Body of pancreas (tissue), 4 donors: ENCODE results near the gene ARL4D. TPM values are rescaled to one million over a fixed set of nuclear protein-coding genes. Genes with fewer than 3 reads are reported as not detected.
"Not testable (repeated sequence)": the region's sequence is repeated elsewhere in the genome, so short reads cannot be mapped to it uniquely, and the experiment has no call there.

ENCODE experiments used
- ATAC-seq: fragments of 150-250 bp; one replicate; pipeline ENCODE4 v1.9.1; 2016
- DNase-seq, 4 donors: peaks; one replicate each; pipeline ENCODE4 v3.0.0-alpha.2; 2019
- H3K27ac ChIP-seq, 4 donors: fragments of 200-600 bp; sonication (generic); 1 replicate in 3 of 4; 2 replicates in 1 of 4; pipeline versions ENCODE4 v1.5.1 to v1.6.1; 2016 to 2019; ENCODE audit warnings: mild to moderate bottlenecking in 1 of 4, mixed read lengths in 1 of 4, moderate library complexity in 1 of 4
- H3K27me3 ChIP-seq, 2 donors: fragments of 200-600 bp; sonication (generic); one replicate each; pipeline ENCODE4 v1.6.0; 2016; ENCODE audit warnings: mild to moderate bottlenecking in 1 of 2
- H3K36me3 ChIP-seq, 2 donors: fragments of 200-600 bp; sonication (generic); replicated peaks in 1 of 2; 2 replicates each; pipeline ENCODE4 v1.5.1; 2016; ENCODE audit warnings: low read depth in 2 of 2; ENCODE audit not compliant: insufficient read depth in 1 of 2
- H3K4me1 ChIP-seq: fragments of 200-600 bp; sonication (generic); one replicate; pipeline ENCODE4 v1.6.0; 2016
- H3K4me3 ChIP-seq, 2 donors: fragments of 200-600 bp; sonication (generic); 1 replicate in 1 of 2; 2 replicates in 1 of 2; pipeline ENCODE4 v1.5.1; 2016 to 2019
- H3K9me3 ChIP-seq, 3 donors: fragments of 200-600 bp; sonication (generic); 1 replicate in 2 of 3; 2 replicates in 1 of 3; pipeline ENCODE4 v1.5.1; 2016
- POLR2A ChIP-seq, 3 donors: fragments of 450-650 bp; IDR thresholded peaks; one replicate each; pipeline ENCODE4 v1.6.1; 2016; ENCODE audit warnings: antibody characterized with exemption in 3 of 3, mild to moderate bottlenecking in 2 of 3
- WGBS, 2 donors: methylation state at CpG; one replicate each; pipeline ENCODE4 v1.1.5; 2017; 5-methylcytosine and 5-hydroxymethylcytosine counted together
- intact Hi-C: fragments of 100-400 bp; cut with DNase I; formaldehyde crosslinking; loops from one replicate; pipeline ENCODE4 v1.15.1; 2023
- total RNA-seq, 2 donors: library from RNA; depleted of rRNA; stranded (reverse); fragments of >200 nt; gene quantifications; one replicate each; pipeline ENCODE4 v1.1.0, GENCODE V29; 2016
- TF ChIP-seq, protein P1 (sequence below), 7 experiments: fragments of 450-650 bp in 4 of 7; fragments of 200-600 bp in 3 of 7; sonication (generic) in 3 of 7; IDR thresholded peaks; one replicate each; pipeline ENCODE4 v1.5.1; 2016 to 2019; ENCODE audit warnings: antibody characterized with exemption in 7 of 7

The ARL4D gene
- total RNA-seq, 2 donors from 2014 or later, result 2.1 to 4.6 TPM

DNA sequence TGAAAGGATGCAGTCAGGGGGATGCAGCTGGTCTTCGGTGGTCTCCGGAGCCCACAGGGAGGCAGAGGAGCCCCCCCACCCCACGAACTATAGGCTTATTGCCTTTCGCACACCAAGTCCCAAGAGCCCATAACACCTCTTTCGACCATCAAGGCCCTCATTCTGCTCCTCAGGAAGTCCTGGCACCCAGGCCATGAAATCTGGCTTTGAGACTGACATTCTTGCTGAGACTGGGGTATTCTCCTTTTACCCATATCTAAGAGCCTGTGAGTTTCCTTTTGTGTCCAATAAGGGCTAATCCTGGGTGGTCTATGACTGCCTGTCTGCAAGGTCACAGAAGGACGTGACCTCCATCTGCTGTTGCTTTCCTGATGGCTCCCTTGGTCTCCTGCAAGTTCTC, 6.4 kb upstream of the ARL4D start:
- DNase-seq (no peak), ATAC-seq (no peak)
- TF ChIP-seq POLR2A (IDR thresholded peaks at IDR 0.05), result no peak
- TF ChIP-seq, protein P1, sequence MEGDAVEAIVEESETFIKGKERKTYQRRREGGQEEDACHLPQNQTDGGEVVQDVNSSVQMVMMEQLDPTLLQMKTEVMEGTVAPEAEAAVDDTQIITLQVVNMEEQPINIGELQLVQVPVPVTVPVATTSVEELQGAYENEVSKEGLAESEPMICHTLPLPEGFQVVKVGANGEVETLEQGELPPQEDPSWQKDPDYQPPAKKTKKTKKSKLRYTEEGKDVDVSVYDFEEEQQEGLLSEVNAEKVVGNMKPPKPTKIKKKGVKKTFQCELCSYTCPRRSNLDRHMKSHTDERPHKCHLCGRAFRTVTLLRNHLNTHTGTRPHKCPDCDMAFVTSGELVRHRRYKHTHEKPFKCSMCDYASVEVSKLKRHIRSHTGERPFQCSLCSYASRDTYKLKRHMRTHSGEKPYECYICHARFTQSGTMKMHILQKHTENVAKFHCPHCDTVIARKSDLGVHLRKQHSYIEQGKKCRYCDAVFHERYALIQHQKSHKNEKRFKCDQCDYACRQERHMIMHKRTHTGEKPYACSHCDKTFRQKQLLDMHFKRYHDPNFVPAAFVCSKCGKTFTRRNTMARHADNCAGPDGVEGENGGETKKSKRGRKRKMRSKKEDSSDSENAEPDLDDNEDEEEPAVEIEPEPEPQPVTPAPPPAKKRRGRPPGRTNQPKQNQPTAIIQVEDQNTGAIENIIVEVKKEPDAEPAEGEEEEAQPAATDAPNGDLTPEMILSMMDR (IDR thresholded peaks at IDR 0.05), result no peak
- no peak overlapping the region for H3K27ac ChIP-seq
- H3K4me3 ChIP-seq, result no peak overlapping the region
- peaks cover 20% of the 10 kb centered on the region for H3K4me1 ChIP-seq
- H3K27me3 ChIP-seq, result no peaks in the 10 kb centered on the region
- intact Hi-C loops, result no loop called here
- H3K36me3 ChIP-seq, result no peaks in the 10 kb centered on the region
- WGBS, 2 donors, result 73 to 81% methylated on average over 6 of the region's 6 CpGs
- H3K9me3 ChIP-seq, result no peaks in the 10 kb centered on the region

DNA sequence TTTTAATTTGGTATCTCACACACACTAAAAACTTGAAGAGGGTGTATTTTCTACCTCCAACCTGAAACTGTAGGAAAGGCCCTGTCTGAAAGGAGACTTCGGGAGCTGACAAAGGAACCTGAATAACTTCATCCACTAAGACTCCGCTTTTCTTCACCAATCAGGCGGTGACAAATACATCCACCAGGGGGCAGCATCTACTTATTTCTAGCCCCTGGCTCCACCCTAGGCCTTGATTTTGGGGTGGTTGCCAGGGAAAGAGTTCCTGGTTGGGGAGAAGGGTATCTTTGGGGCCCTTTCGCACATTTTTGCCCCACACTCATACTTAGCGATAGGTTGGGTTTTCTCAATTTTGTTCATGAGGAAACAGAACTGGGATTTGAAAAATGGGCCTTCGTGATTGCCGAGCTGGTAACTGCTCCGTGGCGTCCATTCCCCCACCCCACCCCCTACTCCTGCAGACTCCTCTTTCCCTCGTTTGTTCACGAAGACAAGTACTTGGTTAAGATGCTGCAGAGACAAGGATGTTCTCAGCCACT, 4.8 kb upstream of the ARL4D start:
- intact Hi-C loops, result no loop called here
- peak overlapping the region in 2 of 4 donors; percentile 49 to 53 for H3K27ac ChIP-seq
- H3K9me3 ChIP-seq, result no peaks in the 10 kb centered on the region
- ATAC-seq (peak; percentile 76), DNase-seq (peak; percentile 95 to 97 (median 96))
- H3K36me3 ChIP-seq, result no peaks in the 10 kb centered on the region
- WGBS, 2 donors, result 21 to 25% methylated on average over 11 of the region's 11 CpGs
- H3K4me3 ChIP-seq, result no peak overlapping the region
- peaks cover 20% of the 10 kb centered on the region for H3K4me1 ChIP-seq
- no peaks in the 10 kb centered on the region for H3K27me3 ChIP-seq
- TF ChIP-seq, protein P1 (IDR thresholded peaks at IDR 0.05), result peak; percentile 83 to 98 (median 96)
- TF ChIP-seq POLR2A (IDR thresholded peaks at IDR 0.05), result peak in 1 of 3 donors; percentile 24

DNA sequence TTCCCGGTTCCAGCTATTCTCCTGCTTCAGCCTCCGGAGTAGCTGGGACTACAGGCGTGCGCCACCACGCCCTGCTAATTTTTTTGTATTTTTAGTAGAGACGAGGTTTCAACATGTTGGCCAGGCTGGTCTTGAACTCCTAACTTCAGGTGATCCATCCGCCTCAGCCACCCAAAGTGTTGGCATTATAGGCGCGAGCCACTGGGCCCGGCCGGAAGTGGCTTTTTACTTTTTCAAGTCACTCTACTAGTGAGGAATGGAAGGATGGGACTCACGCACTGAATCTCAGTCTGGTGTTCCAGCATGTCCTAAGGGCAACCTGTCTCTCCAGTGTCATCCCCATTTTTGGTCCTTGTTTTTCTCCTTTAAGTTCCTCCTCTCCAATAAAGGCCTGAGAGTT, 4.1 kb upstream of the ARL4D start:
- H3K4me3 ChIP-seq, H3K36me3 ChIP-seq, H3K27me3 ChIP-seq, DNase-seq, H3K9me3 ChIP-seq, ATAC-seq, H3K27ac ChIP-seq, intact Hi-C loops: not testable (repeated sequence)
- H3K4me1 ChIP-seq, result peaks cover 22% of the 10 kb centered on the region
- WGBS, 2 donors, result 83% methylated on average over 12 of the region's 12 CpGs

DNA sequence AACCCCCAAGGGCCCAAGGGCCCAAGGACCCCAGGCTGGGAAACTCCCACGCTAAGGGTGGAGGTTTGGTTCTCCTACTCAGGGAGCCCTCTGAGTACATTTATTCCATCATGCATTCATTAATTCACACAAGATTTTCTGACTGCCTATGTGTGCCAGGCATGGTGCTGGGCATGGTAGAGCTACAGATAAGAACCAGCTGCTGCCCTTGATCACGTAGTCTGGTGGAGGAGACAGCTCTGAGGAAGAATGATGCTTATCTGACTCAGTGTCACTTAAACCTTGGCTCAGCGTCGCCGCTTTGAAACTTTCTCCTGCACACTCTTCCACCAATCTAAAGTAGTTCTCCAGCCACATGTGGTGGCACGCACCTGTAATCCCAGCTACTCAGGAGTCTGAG, 3.6 kb upstream of the ARL4D start:
- H3K27me3 ChIP-seq, result no peaks in the 10 kb centered on the region
- TF ChIP-seq, protein P1 (IDR thresholded peaks at IDR 0.05), result no peak
- no peak for TF ChIP-seq POLR2A (IDR thresholded peaks at IDR 0.05)
- H3K4me3 ChIP-seq, result no peak overlapping the region
- no peaks in the 10 kb centered on the region for H3K9me3 ChIP-seq
- H3K4me1 ChIP-seq, result peaks cover 25% of the 10 kb centered on the region
- H3K27ac ChIP-seq, result no peak overlapping the region
- DNase-seq (no peak), ATAC-seq (no peak)
- H3K36me3 ChIP-seq, result no peaks in the 10 kb centered on the region
- WGBS, 2 donors, result 77 to 78% methylated on average over 6 of the region's 6 CpGs
- intact Hi-C loops, result no loop called here

DNA sequence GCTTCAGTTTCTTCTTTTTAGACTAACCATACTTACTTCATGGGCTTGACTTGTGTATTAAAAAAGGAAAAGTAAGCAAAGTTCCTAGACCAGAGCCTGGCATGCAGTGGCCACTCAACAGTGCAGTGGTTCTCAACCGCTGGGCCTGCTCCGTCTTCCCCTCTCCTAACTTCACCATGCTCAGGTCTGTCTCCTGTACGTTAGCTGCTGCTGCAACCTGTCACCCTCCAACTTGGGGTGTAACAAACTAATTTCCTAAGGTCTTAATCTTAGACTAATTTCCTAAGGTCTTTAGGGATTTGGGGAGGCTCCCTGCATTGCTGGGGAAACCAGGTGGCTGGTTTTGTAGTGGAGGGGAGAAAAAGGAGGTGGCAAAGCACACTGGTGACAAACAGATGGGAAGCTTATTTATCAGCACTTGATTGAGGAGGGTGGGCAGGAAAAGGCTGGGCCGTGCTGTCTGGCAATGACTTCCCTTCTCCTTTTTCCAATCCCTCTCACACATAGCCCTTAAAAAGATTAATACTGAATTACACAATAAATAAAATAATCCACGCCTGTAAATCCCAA, 2.2 kb upstream of the ARL4D start:
- peaks cover 26% of the 10 kb centered on the region for H3K4me1 ChIP-seq
- intact Hi-C loops, result no loop called here
- ATAC-seq, result no peak
- H3K27me3 ChIP-seq, result no peaks in the 10 kb centered on the region
- 80 to 86% methylated on average over 5 of the region's 5 CpGs for WGBS, 2 donors
- H3K4me3 ChIP-seq, result no peak overlapping the region
- no peak for TF ChIP-seq POLR2A (IDR thresholded peaks at IDR 0.05)
- TF ChIP-seq, protein P1 (IDR thresholded peaks at IDR 0.05), result no peak
- no peaks in the 10 kb centered on the region for H3K36me3 ChIP-seq
- DNase-seq, result no peak
- no peak overlapping the region for H3K27ac ChIP-seq
- no peaks in the 10 kb centered on the region for H3K9me3 ChIP-seq
